GM10266 (cell line): Measurements from ENCODE around the gene LALBA.
"Not testable (repeated sequence)": the region's sequence is repeated elsewhere in the genome, so short reads cannot be mapped to it uniquely, and the experiment has no call there.

ENCODE experiments used
- DNase-seq: peaks from one replicate; pipeline ENCODE4 v3.0.0; 2012; ENCODE audit errors: extremely low spot score
- CTCF ChIP-seq: IDR thresholded peaks from 2 replicates; pipeline ENCODE4 v1.5.1; 2012; ENCODE audit warnings: mild to moderate bottlenecking, low read depth; ENCODE audit not compliant: control insufficient read depth, insufficient read depth; ENCODE audit errors: missing control alignments

Gene LALBA

GRCh38 chr12:48557919-48558318 lies 11.9 kb downstream of the LALBA start:
- no peak for TF ChIP-seq CTCF
- no peak for DNase-seq

- no peak for DNase-seq
- no peak for TF ChIP-seq CTCF
Observed at GRCh38 chr12:48556631-48557030, 13.2 kb downstream of the LALBA start.

- not testable (repeated sequence) for DNase-seq
Observed at GRCh38 chr12:48553666-48554343, 16.0 kb downstream of the LALBA start.

GRCh38 chr12:48551636-48552035 lies 18.2 kb downstream of the LALBA start:
- not testable (repeated sequence) for DNase-seq

DNA sequence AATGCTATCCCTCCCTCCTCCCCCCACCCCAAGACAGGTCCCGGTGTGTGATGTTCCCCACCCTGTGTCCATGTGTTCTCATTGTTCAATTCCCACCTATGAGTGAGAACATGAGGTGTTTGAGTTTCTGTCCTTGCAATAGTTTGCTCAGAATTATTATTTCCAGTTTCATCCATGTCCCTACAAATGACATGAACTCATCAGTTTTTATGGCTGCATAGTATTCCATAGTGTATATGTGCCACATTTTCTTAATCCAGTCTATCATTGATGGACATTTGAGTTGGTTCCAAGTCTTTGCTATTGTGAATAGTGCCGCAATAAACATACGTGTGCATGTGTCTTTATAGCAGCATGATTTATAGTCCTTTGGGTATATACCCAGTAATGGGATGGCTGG lies 22.8 kb downstream of the LALBA start:
- not testable (repeated sequence) for DNase-seq

- DNase-seq = no peak
- no peak for TF ChIP-seq CTCF
Observed at GRCh38 chr12:48545833-48546469, 23.9 kb downstream of the LALBA start.

- peak; percentile 58 for DNase-seq
- TF ChIP-seq CTCF = peak; percentile 79
Observed at GRCh38 chr12:48542300-48542928, 27.4 kb downstream of the LALBA start.

DNA sequence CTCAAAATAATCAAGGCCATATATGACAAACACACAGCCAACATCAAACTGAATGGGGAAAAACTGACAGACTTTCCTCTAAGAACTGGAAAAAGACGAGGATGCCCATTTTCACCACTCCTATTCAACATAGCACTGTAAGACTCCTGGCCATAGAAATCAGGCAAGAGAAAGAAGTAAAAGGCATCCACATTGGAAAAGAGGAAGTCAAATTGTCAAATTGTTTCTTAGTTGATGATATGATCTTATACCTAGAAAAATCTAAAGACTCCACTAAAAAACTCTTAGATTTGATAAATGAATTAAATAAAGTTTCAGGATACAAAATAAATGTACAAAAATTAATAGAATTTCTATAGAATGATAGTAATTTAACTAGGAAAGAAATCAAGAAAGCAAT lies 33.2 kb downstream of the LALBA start:
- no peak for TF ChIP-seq CTCF
- no peak for DNase-seq
